Measurements from ENCODE around the gene ITGB3.

- no peak for TF ChIP-seq POLR2A (IDR thresholded peaks at IDR 0.05)
- TF ChIP-seq, protein P1, sequence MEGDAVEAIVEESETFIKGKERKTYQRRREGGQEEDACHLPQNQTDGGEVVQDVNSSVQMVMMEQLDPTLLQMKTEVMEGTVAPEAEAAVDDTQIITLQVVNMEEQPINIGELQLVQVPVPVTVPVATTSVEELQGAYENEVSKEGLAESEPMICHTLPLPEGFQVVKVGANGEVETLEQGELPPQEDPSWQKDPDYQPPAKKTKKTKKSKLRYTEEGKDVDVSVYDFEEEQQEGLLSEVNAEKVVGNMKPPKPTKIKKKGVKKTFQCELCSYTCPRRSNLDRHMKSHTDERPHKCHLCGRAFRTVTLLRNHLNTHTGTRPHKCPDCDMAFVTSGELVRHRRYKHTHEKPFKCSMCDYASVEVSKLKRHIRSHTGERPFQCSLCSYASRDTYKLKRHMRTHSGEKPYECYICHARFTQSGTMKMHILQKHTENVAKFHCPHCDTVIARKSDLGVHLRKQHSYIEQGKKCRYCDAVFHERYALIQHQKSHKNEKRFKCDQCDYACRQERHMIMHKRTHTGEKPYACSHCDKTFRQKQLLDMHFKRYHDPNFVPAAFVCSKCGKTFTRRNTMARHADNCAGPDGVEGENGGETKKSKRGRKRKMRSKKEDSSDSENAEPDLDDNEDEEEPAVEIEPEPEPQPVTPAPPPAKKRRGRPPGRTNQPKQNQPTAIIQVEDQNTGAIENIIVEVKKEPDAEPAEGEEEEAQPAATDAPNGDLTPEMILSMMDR (IDR thresholded peaks at IDR 0.05), result no peak
Observed at GRCh38 chr17:47295874-47296255, 42.2 kb downstream of the ITGB3 start.
